Stimulated activated CD8-positive, alpha-beta memory T cell treated with anti-CD3 and anti-CD28 coated beads, Interleukin-15, amount 100 ng/mL, for 24 hours (primary cell): ENCODE data around the gene PRSS50.
"Not testable (repeated sequence)": the region's sequence is repeated elsewhere in the genome, so short reads cannot be mapped to it uniquely, and the experiment has no call there.

Source experiments
- DNase-seq: peaks from one replicate; pipeline ENCODE4 v3.0.0-alpha.2; 2020; ENCODE audit warnings: low read depth

PRSS50 gene, protein sequence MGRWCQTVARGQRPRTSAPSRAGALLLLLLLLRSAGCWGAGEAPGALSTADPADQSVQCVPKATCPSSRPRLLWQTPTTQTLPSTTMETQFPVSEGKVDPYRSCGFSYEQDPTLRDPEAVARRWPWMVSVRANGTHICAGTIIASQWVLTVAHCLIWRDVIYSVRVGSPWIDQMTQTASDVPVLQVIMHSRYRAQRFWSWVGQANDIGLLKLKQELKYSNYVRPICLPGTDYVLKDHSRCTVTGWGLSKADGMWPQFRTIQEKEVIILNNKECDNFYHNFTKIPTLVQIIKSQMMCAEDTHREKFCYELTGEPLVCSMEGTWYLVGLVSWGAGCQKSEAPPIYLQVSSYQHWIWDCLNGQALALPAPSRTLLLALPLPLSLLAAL

GRCh38 chr3:46717447-46718231 is at the start of gene PRSS50:
Gene PRSS50 (minus strand): TSS chr3:46717869. CDS start chr3:46717824, 45 bp downstream.
- no peak for DNase-seq

GRCh38 chr3:46764206-46764605 is 46.5 kb upstream of the PRSS50 start:
- DNase-seq, result no peak

DNA sequence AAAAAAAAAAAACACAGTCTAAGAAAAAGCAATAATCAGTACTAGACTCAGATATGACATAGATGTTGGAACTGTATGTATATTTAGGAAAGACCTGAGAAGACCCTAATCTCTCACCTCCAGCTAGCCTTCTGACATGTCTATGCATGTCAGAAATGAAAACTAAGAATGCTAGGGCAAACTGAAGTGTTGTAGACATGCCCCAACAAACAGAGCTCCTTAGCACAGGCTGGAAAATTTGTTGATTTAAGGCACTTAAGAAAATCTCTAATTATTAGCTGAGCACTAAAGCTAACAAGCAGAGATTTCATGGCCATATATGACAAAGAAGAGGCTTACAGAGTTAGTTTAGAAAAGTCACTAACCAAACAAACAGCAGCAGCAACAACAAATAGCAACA is 45.5 kb upstream of the PRSS50 start:
- DNase-seq, result no peak

- DNase-seq, result no peak
Observed at GRCh38 chr3:46759239-46760167, 41.8 kb upstream of the PRSS50 start.

DNA sequence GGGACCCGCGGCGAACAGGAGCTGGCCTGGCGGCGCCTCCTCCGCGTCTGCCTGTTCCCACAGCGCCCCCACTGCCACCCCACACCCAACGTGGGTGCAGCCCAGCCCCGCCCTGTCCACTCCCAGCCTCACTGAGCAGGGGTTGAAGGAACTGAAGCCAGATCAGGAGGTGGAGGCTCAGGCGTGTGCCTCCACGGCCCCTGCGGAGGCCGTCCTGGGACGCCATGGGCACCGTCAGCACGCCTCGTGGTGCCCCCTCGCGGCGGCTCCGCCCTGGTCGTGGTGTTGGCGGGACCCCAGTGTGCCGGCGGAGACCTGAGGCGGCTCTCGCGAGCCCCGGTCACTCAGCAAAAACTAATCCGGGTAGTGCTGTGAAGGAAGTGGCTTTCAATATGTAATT is 39.0 kb upstream of the PRSS50 start:
- no peak for DNase-seq

DNA sequence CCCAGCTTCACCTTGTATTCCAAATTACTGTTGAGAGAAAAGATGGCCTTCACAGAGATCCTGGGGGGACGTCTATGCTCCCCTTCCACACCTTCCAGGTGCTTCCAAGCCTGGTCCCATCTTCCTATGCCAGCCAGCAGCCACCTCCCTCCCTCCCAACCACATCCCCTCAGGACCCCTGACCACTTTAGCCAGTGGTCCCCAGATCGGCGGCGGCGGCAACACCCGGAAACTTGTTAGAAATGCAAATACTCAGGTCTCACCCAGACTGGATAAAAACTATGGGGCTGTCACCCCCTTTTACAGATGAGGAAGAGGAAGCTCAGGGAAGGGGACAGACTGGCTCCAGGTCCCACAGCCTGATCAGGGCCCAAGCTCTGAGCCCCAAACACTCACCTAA is 38.0 kb upstream of the PRSS50 start:
- no peak for DNase-seq

DNA sequence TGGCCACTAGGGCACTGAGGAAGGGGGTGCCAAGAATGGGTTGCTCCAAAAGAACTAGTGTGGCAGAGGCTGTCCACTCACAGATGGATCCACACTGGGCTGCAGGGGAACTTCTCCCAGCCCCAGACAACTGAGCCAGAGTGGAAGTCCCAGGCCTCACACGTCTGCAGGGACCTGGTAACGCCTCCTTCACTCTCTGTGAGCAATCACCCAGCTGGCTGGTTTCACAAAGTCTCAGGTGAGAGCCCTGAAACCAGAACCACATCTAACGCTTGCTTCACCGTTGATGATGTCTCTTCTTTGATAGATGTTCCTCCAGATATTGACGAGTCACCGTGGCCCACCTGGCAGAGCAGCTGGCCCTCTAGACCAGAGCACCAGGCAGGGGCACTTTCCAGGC is 35.5 kb upstream of the PRSS50 start:
- DNase-seq, result not testable (repeated sequence)

DNA sequence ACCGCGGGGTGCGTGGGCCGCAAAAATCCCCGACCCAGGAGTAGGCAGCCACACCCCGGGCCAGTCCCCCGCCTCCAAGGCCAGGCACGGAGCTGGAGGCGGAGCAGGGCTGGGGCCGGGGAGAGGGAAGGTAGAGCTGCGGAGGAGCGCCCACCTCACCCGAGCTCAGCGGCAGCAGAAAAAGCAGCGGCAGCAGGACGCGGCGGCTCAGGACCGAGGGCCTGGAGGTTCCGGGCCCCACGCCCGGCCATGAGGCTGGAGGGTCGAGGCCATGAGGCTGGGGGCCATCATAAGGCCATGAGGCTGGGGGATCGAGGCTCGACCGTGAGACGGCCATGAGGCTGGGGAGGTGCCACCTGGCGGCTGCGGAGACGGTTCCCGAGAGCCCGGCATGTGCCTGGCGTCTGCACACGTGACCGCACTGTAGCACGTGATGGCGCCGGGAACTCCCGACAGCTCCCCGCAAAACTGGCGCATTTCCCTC is 32.9 kb upstream of the PRSS50 start:
- DNase-seq, result no peak

DNA sequence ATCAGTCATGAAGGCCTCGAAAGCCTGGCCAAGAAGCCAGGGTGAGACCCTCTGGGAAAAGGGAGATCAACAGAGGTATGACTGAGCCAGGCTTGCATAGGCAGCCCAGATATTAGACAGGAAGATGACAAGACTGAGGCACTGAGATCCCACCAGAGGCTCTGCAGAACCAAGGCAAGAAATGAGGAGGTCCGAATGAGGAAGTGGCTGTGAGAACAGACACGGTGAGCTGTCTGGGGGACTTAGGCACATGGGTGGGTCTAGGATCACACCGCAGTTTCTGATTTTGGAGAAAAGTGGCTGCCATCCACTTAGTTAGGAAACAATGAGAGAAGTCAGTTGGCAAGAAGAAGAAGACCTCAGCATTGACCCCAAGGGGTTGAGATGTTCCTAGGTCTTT is 31.5 kb upstream of the PRSS50 start:
- no peak for DNase-seq

GRCh38 chr3:46748170-46748569 is 30.5 kb upstream of the PRSS50 start:
- no peak for DNase-seq

- DNase-seq, result no peak
Observed at GRCh38 chr3:46746711-46747110, 29.0 kb upstream of the PRSS50 start.

GRCh38 chr3:46742992-46743585 is 25.4 kb upstream of the PRSS50 start:
- no peak for DNase-seq

- DNase-seq, result not testable (repeated sequence)
Observed at GRCh38 chr3:46739565-46739964, 21.9 kb upstream of the PRSS50 start.

- DNase-seq, result no peak
Observed at GRCh38 chr3:46737329-46737731, 19.7 kb upstream of the PRSS50 start.

DNA sequence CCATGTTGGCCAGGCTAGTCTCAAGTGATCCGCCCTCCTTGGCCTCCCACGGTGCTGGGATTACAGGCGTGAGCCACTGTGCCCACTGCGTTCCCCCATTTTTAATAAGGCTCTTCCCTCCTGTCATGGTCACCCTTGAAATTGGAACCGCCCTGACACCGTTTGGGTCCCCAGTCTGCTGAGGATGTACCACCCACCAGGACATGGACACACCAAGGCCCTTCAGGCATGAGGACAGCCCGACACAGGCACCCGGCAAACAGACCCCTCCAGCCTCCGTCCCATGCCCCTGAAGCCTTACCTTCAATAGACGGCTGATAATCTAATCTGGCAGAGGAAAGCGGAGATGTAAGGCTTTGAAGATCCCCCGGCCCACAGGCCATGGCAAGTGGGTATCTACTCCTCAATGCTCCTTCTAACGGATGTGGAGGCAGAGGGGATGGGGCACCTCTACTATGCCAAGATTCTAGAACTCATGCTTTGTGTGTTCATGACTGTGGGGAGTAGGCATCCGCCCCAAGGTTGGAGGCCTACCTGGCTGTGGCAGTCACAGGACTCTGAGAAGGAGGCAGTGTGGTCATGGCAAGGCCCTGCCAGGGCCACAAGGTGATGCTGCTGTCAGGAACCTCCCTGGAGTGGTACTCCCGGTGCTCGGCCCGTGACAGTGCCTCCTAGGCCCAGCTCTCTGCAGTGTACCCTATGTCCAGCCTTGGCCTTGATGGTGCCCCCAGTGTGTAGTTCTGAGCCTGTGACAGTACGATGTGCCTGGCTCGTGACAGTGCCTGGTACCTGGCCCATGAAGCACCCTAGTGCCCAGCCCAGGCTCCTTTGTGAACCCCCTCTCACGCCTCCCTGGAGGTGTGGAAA is 18.6 kb upstream of the PRSS50 start:
- DNase-seq, result no peak

GRCh38 chr3:46734773-46735172 is 17.1 kb upstream of the PRSS50 start:
- DNase-seq, result no peak

DNA sequence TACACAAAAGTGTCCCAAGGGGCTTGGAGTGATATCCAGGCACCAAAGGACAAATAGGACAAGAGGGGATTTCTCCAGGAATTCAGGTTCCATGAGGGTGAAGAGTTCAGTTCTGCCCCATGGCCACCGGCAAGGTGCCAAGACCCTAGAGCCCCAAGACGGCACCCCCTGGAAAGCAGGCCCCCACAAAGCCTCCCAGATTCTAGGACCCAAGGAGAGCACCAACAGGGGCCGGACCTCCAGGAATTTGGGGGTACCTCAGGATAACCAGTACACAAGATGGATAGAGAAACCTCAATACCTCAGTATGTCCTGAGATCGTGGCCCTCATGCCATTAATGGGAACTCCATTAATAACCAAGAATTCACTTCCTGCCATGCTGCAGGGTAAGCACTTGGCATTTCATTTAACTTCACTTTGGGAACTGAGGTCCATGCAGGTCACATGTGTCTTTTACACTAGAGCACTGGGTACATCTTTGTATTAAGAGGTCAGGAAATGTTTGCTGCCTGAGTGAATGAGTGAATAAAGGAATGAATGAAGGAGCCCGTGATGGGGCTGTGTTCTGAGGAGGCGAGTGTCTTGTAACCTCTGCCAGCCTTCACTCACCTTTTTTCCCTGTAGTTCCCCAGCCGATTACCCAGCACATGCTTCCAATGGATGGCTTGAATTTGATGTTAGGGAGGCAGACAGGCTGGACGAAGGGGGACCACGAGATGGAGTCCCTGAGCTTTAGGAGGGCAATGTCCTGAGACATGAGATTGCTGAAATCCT is 15.5 kb upstream of the PRSS50 start:
- no peak for DNase-seq

GRCh38 chr3:46731795-46732194 is 14.1 kb upstream of the PRSS50 start:
- no peak for DNase-seq

DNA sequence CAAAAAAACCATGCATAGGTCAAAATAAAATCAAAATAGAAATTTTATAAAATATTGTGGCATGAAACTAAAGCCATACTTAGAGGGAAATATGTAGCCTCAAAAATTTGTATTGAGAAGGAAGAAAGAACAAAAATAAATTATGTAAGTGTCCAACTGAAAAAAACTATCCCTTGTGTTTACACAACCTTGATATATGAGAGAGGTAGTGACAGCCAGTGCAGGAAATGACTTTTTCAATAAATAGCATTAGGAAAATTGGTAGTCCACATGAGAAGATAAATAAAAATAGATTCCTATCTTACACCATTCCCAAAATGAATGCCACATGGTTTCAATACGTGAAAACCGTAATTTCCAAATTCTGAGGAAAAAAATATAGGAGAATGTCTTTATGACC is 13.2 kb upstream of the PRSS50 start:
- no peak for DNase-seq

- no peak for DNase-seq
Observed at GRCh38 chr3:46729038-46729437, 11.4 kb upstream of the PRSS50 start.
